Calu3 (cell line): ENCODE data around the gene DNAJB13. TPM values are rescaled to one million over a fixed set of nuclear protein-coding genes. Genes with fewer than 3 reads are reported as not detected.

Source experiments
- BruUV-seq: library from RNA; stranded (reverse); fragments of 400-500 nt; replicated peaks from 2 replicates; lab custom pipeline; 2021; lab: Mats Ljungman, UMichigan
- CTCF ChIA-PET: fragments of 300-600 bp; sonication (Branson Sonifier 250); formaldehyde crosslinking; loops from one replicate; lab custom pipeline; 2022; ENCODE audit warnings: antibody characterized with exemption; lab: Charles Lee
- DNase-seq: peaks from one replicate; pipeline ENCODE4 v3.0.0; 2022
- H3K27ac Mint-ChIP-seq: one replicate; pipeline ENCODE4 v1.8.0; 2022; ENCODE audit warnings: mixed read lengths; ENCODE audit not compliant: unreplicated experiment
- H3K27me3 Mint-ChIP-seq: one replicate; pipeline ENCODE4 v1.8.0; 2022; ENCODE audit warnings: mixed read lengths; ENCODE audit not compliant: unreplicated experiment
- H3K36me3 Mint-ChIP-seq: one replicate; pipeline ENCODE4 v1.8.0; 2022; ENCODE audit warnings: mild to moderate bottlenecking, moderate library complexity, mixed read lengths; ENCODE audit not compliant: insufficient read depth, unreplicated experiment
- H3K4me1 Mint-ChIP-seq: one replicate; pipeline ENCODE4 v1.8.0; 2022; ENCODE audit warnings: mild to moderate bottlenecking, low read depth, mixed read lengths; ENCODE audit not compliant: unreplicated experiment
- H3K4me3 Mint-ChIP-seq: one replicate; pipeline ENCODE4 v1.8.0; 2022; ENCODE audit warnings: mild to moderate bottlenecking, low read depth, moderate library complexity, mixed read lengths; ENCODE audit not compliant: unreplicated experiment
- H3K9me3 Mint-ChIP-seq: one replicate; pipeline ENCODE4 v1.8.0; 2022; ENCODE audit warnings: low read depth, mixed read lengths; ENCODE audit not compliant: unreplicated experiment
- intact Hi-C: fragments of 100-400 bp; cut with micrococcal nuclease; formaldehyde crosslinking; loops from one replicate; pipeline ENCODE4 v1.10.0; 2022; ENCODE audit not compliant: unreplicated experiment
- total RNA-seq: library from RNA; stranded (reverse); gene quantifications from 2 replicates; pipeline ENCODE4 v1.2.3, GENCODE V29; 2022
- TF ChIP-seq, protein P1 (sequence below): fragments of 200-600 bp; IDR thresholded peaks from one replicate; pipeline ENCODE4 v1.8.0; 2022; ENCODE audit warnings: antibody characterized with exemption; ENCODE audit not compliant: unreplicated experiment

The DNAJB13 gene
- total RNA-seq, 1 experiment from 2014 or later = 0.50 TPM

DNA sequence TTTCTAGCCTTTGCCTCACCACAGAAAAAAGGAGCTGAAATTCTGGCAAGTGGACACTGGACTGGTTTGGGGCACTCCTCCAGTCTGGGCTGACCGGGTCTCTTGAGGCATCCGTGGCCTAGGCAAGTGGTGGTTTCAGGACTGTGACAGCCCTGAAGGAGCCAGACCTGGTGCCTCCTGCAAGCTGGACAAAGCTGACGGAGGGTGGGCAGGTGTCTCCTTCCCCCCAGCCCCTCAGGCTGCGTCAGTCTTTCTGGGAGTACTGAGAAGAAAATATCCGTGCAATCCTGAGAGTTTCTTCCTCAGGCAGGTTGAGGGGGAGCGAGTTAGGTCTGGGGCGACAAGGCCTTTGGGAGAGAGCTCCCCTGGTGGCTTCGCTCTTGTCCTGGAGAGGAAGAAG, 62.3 kb downstream of the DNAJB13 start:
- Mint-ChIP-seq H3K36me3 (peaks cover 5% of the 10 kb centered on the region), H3K27ac (no peak overlapping the region), H3K9me3 (no peaks in the 10 kb centered on the region), H3K4me3 (no peak overlapping the region), H3K27me3 (no peaks in the 10 kb centered on the region), H3K4me1 (no peaks in the 10 kb centered on the region)
- TF ChIP-seq, protein P1, sequence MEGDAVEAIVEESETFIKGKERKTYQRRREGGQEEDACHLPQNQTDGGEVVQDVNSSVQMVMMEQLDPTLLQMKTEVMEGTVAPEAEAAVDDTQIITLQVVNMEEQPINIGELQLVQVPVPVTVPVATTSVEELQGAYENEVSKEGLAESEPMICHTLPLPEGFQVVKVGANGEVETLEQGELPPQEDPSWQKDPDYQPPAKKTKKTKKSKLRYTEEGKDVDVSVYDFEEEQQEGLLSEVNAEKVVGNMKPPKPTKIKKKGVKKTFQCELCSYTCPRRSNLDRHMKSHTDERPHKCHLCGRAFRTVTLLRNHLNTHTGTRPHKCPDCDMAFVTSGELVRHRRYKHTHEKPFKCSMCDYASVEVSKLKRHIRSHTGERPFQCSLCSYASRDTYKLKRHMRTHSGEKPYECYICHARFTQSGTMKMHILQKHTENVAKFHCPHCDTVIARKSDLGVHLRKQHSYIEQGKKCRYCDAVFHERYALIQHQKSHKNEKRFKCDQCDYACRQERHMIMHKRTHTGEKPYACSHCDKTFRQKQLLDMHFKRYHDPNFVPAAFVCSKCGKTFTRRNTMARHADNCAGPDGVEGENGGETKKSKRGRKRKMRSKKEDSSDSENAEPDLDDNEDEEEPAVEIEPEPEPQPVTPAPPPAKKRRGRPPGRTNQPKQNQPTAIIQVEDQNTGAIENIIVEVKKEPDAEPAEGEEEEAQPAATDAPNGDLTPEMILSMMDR = no peak
- no TSS peak for BruUV-seq
- intact Hi-C loops = no loop called here
- CTCF ChIA-PET = no interaction called here
- no peak for DNase-seq

DNA sequence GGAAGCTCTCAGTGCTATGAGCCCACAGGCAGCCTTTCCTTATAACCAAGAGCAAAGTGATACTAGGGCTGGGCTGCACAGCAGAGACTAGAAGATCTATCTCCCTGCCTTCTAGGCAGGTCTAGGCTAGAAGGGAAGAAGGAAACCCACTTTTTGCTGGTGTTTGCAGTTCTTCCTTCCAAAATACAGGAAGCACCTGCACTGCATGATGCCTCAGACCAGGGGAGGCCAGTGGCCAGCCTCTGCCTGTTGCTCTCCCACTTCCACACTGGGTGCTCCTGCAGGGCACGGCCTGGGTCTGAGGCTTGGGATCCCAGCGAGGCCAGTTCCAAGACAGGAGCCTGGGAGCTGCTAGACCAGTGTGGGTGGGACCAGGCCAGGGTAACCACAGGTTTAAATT, 64.1 kb downstream of the DNAJB13 start:
- no peak overlapping the region for H3K27ac Mint-ChIP-seq
- H3K4me3 Mint-ChIP-seq = no peak overlapping the region
- peaks cover 5% of the 10 kb centered on the region for H3K36me3 Mint-ChIP-seq
- intact Hi-C loops = no loop called here
- TF ChIP-seq, protein P1 = no peak
- no peaks in the 10 kb centered on the region for H3K4me1 Mint-ChIP-seq
- H3K9me3 Mint-ChIP-seq = no peaks in the 10 kb centered on the region
- no peaks in the 10 kb centered on the region for H3K27me3 Mint-ChIP-seq
- CTCF ChIA-PET = no interaction called here
- no TSS peak for BruUV-seq
- no peak for DNase-seq

DNA sequence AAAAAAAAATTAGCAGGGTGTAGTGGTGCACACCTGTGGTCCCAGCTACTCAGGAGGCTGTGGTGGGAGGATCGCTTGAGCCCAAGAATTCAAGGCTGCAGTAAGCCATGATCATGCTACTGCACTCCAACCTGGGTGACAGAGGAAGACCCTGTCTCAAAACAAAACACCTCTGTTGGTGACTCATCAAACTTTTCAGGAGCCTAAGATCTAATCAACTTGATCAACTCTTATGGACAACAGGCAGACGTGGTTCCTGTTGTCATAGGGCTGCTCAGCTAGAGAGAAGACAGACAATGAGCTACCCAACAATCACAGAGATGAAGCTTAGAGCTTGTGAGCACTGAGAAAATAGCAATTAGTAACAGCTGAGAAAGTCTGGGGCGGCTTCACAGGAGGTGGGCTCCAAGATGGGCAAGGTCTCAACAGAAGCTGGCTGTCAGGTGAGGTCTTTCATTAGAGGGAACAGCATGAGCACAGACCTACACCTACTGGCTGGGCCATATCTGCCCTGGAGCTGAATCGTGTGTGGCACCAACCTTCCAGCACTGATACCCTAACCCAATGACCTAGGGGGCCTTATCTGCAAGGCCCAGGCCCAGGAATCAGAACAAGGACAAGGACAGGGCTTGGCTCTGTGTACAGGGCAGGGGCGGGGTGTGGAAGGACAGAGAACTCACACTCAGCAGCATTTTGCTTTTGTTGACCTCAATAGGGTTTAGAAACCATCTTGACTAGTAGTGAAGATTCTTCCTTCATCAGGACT, 65.3 kb downstream of the DNAJB13 start:
- Mint-ChIP-seq H3K9me3 (no peaks in the 10 kb centered on the region), H3K27me3 (no peaks in the 10 kb centered on the region), H3K36me3 (peaks cover 3% of the 10 kb centered on the region), H3K4me3 (no peak overlapping the region), H3K27ac (no peak overlapping the region), H3K4me1 (no peaks in the 10 kb centered on the region)
- no TSS peak for BruUV-seq
- CTCF ChIA-PET = no interaction called here
- TF ChIP-seq, protein P1 = no peak
- intact Hi-C loops = no loop called here
- DNase-seq = no peak

DNA sequence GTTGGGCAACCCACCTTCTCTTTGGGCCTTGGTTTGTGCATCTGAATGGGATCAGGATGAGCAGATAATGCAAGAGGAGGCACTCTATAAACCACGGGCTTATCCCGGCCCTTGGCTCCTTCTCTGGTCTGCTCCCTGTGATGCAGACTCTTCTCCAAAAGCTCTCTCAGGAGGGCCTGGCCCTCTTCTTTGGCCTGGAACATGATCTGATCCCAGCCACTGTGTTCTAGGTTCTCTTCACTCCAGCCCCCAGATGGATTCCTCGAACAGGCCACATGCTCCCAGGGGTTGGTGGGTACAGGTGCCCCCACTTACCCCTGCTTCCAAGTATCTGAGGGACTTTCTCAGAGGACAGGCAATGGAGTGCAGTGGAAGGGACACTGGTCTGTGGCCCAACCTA, 66.8 kb downstream of the DNAJB13 start:
- no TSS peak for BruUV-seq
- H3K27ac Mint-ChIP-seq = no peak overlapping the region
- H3K9me3 Mint-ChIP-seq = no peaks in the 10 kb centered on the region
- H3K4me1 Mint-ChIP-seq = no peaks in the 10 kb centered on the region
- H3K4me3 Mint-ChIP-seq = no peak overlapping the region
- intact Hi-C loops = no loop called here
- no peaks in the 10 kb centered on the region for H3K27me3 Mint-ChIP-seq
- no peaks in the 10 kb centered on the region for H3K36me3 Mint-ChIP-seq
- DNase-seq = no peak
- CTCF ChIA-PET = interaction anchor here (1.6 kb wide), 1 partner anchor 13 kb away, joined by 3 read pairs; no protein-coding TSS in a partner anchor
- TF ChIP-seq, protein P1 = no peak
